GM10248 (cell line): Measurements from ENCODE around the gene ABHD2.
"Not testable (repeated sequence)": the region's sequence is repeated elsewhere in the genome, so short reads cannot be mapped to it uniquely, and the experiment has no call there.

Source experiments
- CTCF ChIA-PET: fragments of 300-600 bp; sonication (Branson Sonifier 250); formaldehyde crosslinking; extraction: SDS; loops from one replicate; lab custom pipeline; 2021; ENCODE audit warnings: antibody characterized with exemption; lab: Yijun Ruan, JAX
- POLR2A ChIA-PET: fragments of 350-650 bp; sonication (Branson Sonifier 250); formaldehyde crosslinking; extraction: SDS; loops from one replicate; lab custom pipeline; 2020; ENCODE audit warnings: antibody characterized with exemption; lab: Yijun Ruan, JAX
- DNase-seq: peaks from one replicate; pipeline ENCODE4 v3.0.0; 2012; ENCODE audit errors: extremely low spot score
- CTCF ChIP-seq: IDR thresholded peaks from 2 replicates; pipeline ENCODE4 v1.5.1; 2012; ENCODE audit warnings: mild to moderate bottlenecking, low read depth; ENCODE audit errors: extremely low read depth, missing control alignments, control extremely low read depth

The ABHD2 gene

GRCh38 chr15:89221543-89221942 lies 133.3 kb downstream of the ABHD2 start, which contains the start of gene RLBP1:
Gene RLBP1, minus strand, starts transcription at chr15:89221579. Its CDS starts 2,604 bp downstream, at chr15:89218975.
- CTCF ChIA-PET: interaction anchor here (1.0 to 6.0 kb wide), 2 partner anchors 15 to 24 kb away, joined by 3 to 57 read pairs; no protein-coding TSS in a partner anchor

GRCh38 chr15:89225588-89225987 lies 137.3 kb downstream of the ABHD2 start:
- DNase-seq: no peak
- CTCF ChIA-PET: interaction anchor here (0.7 to 6.0 kb wide), 3 partner anchors 17 to 24 kb away, joined by 3 to 57 read pairs (median 4); no protein-coding TSS in a partner anchor
- TF ChIP-seq CTCF: no peak
- POLR2A ChIA-PET: no interaction called here

More at GRCh38 chr15:89221543-89221942, 133.3 kb downstream of the ABHD2 start, which contains the start of gene RLBP1:
- POLR2A ChIA-PET: no interaction called here
- no peak for DNase-seq
- TF ChIP-seq CTCF: no peak

GRCh38 chr15:89226359-89227221 lies 138.3 kb downstream of the ABHD2 start:
- no peak for TF ChIP-seq CTCF
- ChIA-PET POLR2A (no interaction called here), CTCF (interaction anchor here (0.7 to 6.0 kb wide), 3 partner anchors 16 to 29 kb away, joined by 3 to 57 read pairs (median 3); no protein-coding TSS in a partner anchor)
- no peak for DNase-seq

GRCh38 chr15:89227425-89227824 lies 139.2 kb downstream of the ABHD2 start:
- ChIA-PET POLR2A (no interaction called here), CTCF (interaction anchor here (1.7 to 1.8 kb wide), 2 partner anchors 21 to 170 kb away, joined by 3 to 5 read pairs; no protein-coding TSS in a partner anchor)
- TF ChIP-seq CTCF: no peak
- DNase-seq: no peak

- TF ChIP-seq CTCF: no peak
- ChIA-PET CTCF (interaction anchor here (1.2 to 3.0 kb wide), 4 partner anchors 11 to 37 kb away, joined by 3 to 17 read pairs (median 4); partner anchors contain the start of gene FANCI), POLR2A (no interaction called here)
- no peak for DNase-seq
Observed at GRCh38 chr15:89230277-89230676, 142.0 kb downstream of the ABHD2 start.

GRCh38 chr15:89231832-89232231 lies 143.6 kb downstream of the ABHD2 start:
- TF ChIP-seq CTCF: no peak
- DNase-seq: no peak
- ChIA-PET CTCF (interaction anchor here (1.2 to 3.0 kb wide), 2 partner anchors 25 to 49 kb away, joined by 3 to 17 read pairs; no protein-coding TSS in a partner anchor), POLR2A (no interaction called here)

GRCh38 chr15:89239883-89240810 lies 151.9 kb downstream of the ABHD2 start:
- POLR2A ChIA-PET, DNase-seq: not testable (repeated sequence)
- CTCF ChIA-PET: interaction anchor here (1.0 to 2.2 kb wide), 2 partner anchors 34 to 69 kb away, joined by 3 to 9 read pairs; no protein-coding TSS in a partner anchor
